ENCODE data around the gene FLAD1. TPM values are rescaled to one million over a fixed set of nuclear protein-coding genes. Genes with fewer than 3 reads are reported as not detected.

FLAD1 gene
- total RNA-seq, 4 donors from 2014 or later, result 21.5 to 30.9 (median 29.5) TPM

DNA sequence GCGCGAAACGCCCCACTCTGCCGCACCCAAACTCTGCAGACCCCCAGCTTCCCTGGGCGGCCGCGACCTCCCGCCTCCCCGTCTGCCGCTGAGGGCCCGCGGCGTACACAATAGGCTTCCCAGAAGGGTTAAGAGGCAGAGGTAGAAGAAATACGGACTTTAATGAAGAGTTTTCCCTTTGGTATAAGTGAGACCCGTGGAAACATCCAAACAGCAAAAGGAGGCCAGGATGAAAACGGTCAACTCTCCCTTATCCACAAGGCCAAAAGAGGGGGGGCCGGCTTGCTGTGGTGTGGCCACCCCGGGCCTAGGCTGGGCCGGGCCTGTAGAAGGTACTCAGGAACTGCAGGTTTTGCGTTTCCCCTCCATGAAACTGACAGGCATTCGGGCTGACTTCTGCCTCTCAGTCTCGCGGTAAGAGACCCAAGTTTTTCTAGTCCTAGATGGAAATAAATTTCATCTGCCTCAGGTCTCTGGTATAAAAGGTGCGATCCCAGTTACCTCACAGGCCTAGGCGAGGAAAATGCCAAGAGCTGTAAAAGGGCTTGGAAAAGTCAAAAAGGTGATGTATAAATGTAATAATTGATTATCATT lies 20.9 kb upstream of the FLAD1 start:
- no peak for TF ChIP-seq POLR2A (IDR thresholded peaks at IDR 0.05)
- Histone ChIP-seq H3K36me3 (peaks cover 16 to 74% (median 51%) of the 10 kb centered on the region in 3 donors), H3K4me1 (peaks cover 16 to 65% (median 23%) of the 10 kb centered on the region in 3 donors), H3K4me3 (peak overlapping the region; percentile 67 to 98 (median 79)), H3K9me3 (no peaks in the 10 kb centered on the region), H3K27ac (peak overlapping the region; percentile 95 to 99 (median 98)), H3K27me3 (no peaks in the 10 kb centered on the region)
- intact Hi-C loops (cut with DNase I), result loop anchor here (5.0 to 10.0 kb wide), 2 partner anchors 35 to 103 kb away; partner anchors contain the start of gene EFNA4
- 4 to 7% methylated on average over 9 to 11 of the region's 25 CpGs for WGBS, 2 donors
- DNase-seq, result no peak

- peak overlapping the region; percentile 67 to 98 (median 79) for H3K4me3 ChIP-seq
- H3K9me3 ChIP-seq, result no peaks in the 10 kb centered on the region
- H3K36me3 ChIP-seq, result peaks cover 16 to 74% (median 51%) of the 10 kb centered on the region in 3 donors
- H3K4me1 ChIP-seq, result peaks cover 16 to 65% (median 26%) of the 10 kb centered on the region in 3 donors
- no peak for TF ChIP-seq CTCF (IDR thresholded peaks at IDR 0.05)
- no peak for TF ChIP-seq POLR2A (IDR thresholded peaks at IDR 0.05)
- no peak for DNase-seq
- WGBS, 2 donors, result 40 to 59% methylated on average over 3 to 6 of the region's 6 CpGs
- H3K27me3 ChIP-seq, result no peaks in the 10 kb centered on the region
- H3K27ac ChIP-seq, result peak overlapping the region; percentile 95 to 99 (median 98)
- intact Hi-C loops (cut with DNase I), result loop anchor here (5.0 to 10.0 kb wide), 2 partner anchors 34 to 102 kb away; partner anchors contain the start of gene EFNA4
These were observed 20.3 kb upstream of the FLAD1 start for GRCh38 chr1:154962795-154963330.

- no peak for TF ChIP-seq POLR2A (IDR thresholded peaks at IDR 0.05)
- Histone ChIP-seq H3K27ac (peak overlapping the region in 3 of 4 donors; percentile 95 to 99 (median 97)), H3K27me3 (no peaks in the 10 kb centered on the region), H3K9me3 (no peaks in the 10 kb centered on the region), H3K4me3 (no peak overlapping the region), H3K4me1 (peaks cover 18 to 67% (median 31%) of the 10 kb centered on the region in 3 donors), H3K36me3 (peaks cover 10 to 74% (median 58%) of the 10 kb centered on the region in 3 donors)
- WGBS, 2 donors, result 77 to 78% methylated on average over 7 to 8 of the region's 8 CpGs
- intact Hi-C loops (cut with DNase I), result loop anchor here (5.0 to 10.0 kb wide), 2 partner anchors 34 to 101 kb away; partner anchors contain the start of gene EFNA4
- no peak for DNase-seq
These were observed 19.5 kb upstream of the FLAD1 start for GRCh38 chr1:154963643-154964042.

DNA sequence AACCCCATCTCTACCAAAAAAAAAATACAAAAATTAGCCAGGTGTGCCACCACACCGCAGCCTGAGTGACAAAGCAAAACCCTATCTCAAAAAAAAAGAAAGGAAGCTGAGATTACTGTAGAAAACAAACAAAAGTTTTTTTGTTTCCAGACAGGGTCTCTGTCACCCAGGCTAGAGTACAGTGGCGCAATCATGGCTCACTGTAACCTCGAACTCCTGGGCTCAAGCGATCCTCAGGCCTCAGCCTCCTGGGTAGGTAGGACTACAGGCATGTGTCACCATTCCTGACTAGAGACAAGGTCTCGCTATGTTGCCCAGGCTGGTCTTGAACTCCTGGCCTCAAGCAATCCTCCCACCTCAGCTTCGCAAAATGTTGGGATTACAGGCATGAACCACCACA lies 18.8 kb upstream of the FLAD1 start:
- intact Hi-C loops (cut with DNase I), result loop anchor here (5.0 to 10.0 kb wide), 2 partner anchors 33 to 100 kb away; partner anchors contain the start of gene EFNA4
- no peaks in the 10 kb centered on the region for H3K9me3 ChIP-seq
- peaks cover 25 to 67% (median 38%) of the 10 kb centered on the region in 3 donors for H3K4me1 ChIP-seq
- H3K4me3 ChIP-seq, result no peak overlapping the region
- no peaks in the 10 kb centered on the region for H3K27me3 ChIP-seq
- no peak for TF ChIP-seq POLR2A (IDR thresholded peaks at IDR 0.05)
- no peak for TF ChIP-seq CTCF (IDR thresholded peaks at IDR 0.05)
- H3K36me3 ChIP-seq, result peaks cover 7 to 74% (median 51%) of the 10 kb centered on the region in 3 donors
- H3K27ac ChIP-seq, result no peak overlapping the region
- DNase-seq, result no peak
- WGBS, 2 donors, result 82 to 86% methylated on average over 5 to 6 of the region's 6 CpGs

- Histone ChIP-seq H3K9me3 (no peaks in the 10 kb centered on the region), H3K27me3 (no peaks in the 10 kb centered on the region), H3K36me3 (peaks cover 7 to 75% (median 49%) of the 10 kb centered on the region in 3 donors), H3K4me3 (no peak overlapping the region), H3K27ac (peak overlapping the region in 1 of 4 donors; percentile 96), H3K4me1 (peaks cover 34 to 68% (median 42%) of the 10 kb centered on the region in 3 donors)
- no peak for DNase-seq
- intact Hi-C loops (cut with DNase I), result loop anchor here (10.0 kb wide), 1 partner anchor 99 kb away; the partner anchor contains the start of gene EFNA4
- TF ChIP-seq POLR2A (IDR thresholded peaks at IDR 0.05) (no peak), CTCF (IDR thresholded peaks at IDR 0.05) (no peak)
- WGBS, 2 donors, result 94 to 96% methylated on average over 4 to 6 of the region's 7 CpGs
These were observed 17.0 kb upstream of the FLAD1 start for GRCh38 chr1:154966111-154966510.
